IPS DF 6.9 (cell line): Measurements from ENCODE around the gene MTMR11.
A peak's percentile ranks its signal among the peaks of the same experiment; 100 is the strongest.
"Not testable (repeated sequence)": the region's sequence is repeated elsewhere in the genome, so short reads cannot be mapped to it uniquely, and the experiment has no call there.

Experiments used
- DNase-seq: peaks from one replicate; pipeline ENCODE4 v3.0.0-alpha.2; 2013; ENCODE audit warnings: low read depth, low spot score
- H3K27ac ChIP-seq: one replicate; pipeline ENCODE4 v1.5.1; 2013; ENCODE audit warnings: low read length, control low read depth
- H3K27me3 ChIP-seq: 2 replicates; pipeline ENCODE4 v1.6.1; 2013; ENCODE audit warnings: mild to moderate bottlenecking, low read length; ENCODE audit not compliant: control insufficient read depth, insufficient read depth
- H3K36me3 ChIP-seq: 2 replicates; pipeline ENCODE4 v1.6.1; 2013; ENCODE audit warnings: low read length; ENCODE audit not compliant: control insufficient read depth, insufficient read depth
- H3K4me1 ChIP-seq: 2 replicates; pipeline ENCODE4 v1.6.1; 2013; ENCODE audit warnings: low read length; ENCODE audit not compliant: control insufficient read depth, insufficient read depth
- H3K4me3 ChIP-seq: 2 replicates; pipeline ENCODE4 v1.5.1; 2013; ENCODE audit warnings: mild to moderate bottlenecking, low read length
- H3K9me3 ChIP-seq: 2 replicates; pipeline ENCODE4 v1.6.1; 2013; ENCODE audit warnings: low read length, inconsistent platforms; ENCODE audit not compliant: control insufficient read depth, insufficient read depth
- WGBS: extraction: QIAGEN DNeasy Blood & Tissue Kit; methylation state at CpG from one replicate; pipeline ENCODE4 v1.1.7; 2013; ENCODE audit warnings: mixed read lengths, missing lambda C conversion rate; ENCODE audit not compliant: insufficient read length, insufficient coverage; 5-methylcytosine and 5-hydroxymethylcytosine counted together

Gene MTMR11

GRCh38 chr1:149903836-149904491, 32.7 kb downstream of the MTMR11 start:
- Histone ChIP-seq H3K4me1 (no peaks in the 10 kb centered on the region; the same call in 1 of the 2 replicates), H3K36me3 (peaks cover 11% of the 10 kb centered on the region; the same call in 1 of the 2 replicates), H3K9me3 (no peaks in the 10 kb centered on the region), H3K4me3 (no peak overlapping the region), H3K27ac (no peak overlapping the region), H3K27me3 (no peaks in the 10 kb centered on the region)
- no CpG with 5 or more reads among the region's 5 CpGs for WGBS
- DNase-seq = no peak

DNA sequence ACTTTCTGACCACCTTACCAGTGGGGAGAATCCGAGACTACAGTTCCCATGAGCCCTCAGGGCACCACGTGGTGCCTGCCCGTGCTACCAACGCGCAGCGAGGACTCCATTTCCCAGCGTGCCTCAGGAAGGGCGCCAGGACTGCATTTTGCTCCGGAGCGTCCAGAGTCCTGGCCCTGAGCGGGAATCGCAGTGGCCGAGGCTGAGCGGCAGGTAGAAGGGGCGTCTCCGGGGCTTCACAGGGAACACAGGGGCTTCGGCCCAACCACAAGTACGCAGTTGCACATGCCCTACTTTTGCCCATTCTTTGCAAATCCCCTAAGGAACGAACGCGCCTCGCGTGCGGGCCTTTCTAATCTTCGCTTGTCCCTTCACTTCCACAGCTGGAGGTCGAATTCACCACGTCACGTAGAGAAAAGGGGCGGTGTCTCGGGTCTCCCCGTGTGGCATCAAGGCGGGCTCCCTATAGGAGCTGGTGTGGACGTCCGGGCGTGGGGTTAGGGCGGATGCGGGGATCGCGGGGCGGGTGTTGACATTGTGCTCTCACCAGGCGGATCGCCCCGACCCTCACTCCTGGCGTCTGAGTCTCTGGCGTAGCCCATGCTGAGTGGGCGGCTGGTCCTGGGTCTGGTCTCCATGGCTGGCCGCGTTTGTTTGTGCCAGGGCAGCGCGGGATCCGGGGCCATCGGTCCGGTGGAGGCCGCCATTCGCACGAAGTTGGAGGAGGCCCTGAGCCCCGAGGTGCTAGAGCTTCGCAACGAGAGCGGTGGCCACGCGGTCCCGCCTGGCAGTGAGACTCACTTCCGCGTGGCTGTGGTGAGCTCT, 37.0 kb downstream of the MTMR11 start, which contains the start of gene BOLA1:
BOLA1 (plus strand) TSS at position 109 of the 825 bp plus-strand sequence; CDS start at position 601, 492 bp downstream.
- WGBS = no CpG with 5 or more reads among the region's 65 CpGs

GRCh38 chr1:149896575-149896974, 40.1 kb downstream of the MTMR11 start:
- Histone ChIP-seq H3K4me1 (no peaks in the 10 kb centered on the region; the same call in 1 of the 2 replicates), H3K9me3 (no peaks in the 10 kb centered on the region), H3K36me3 (no peaks in the 10 kb centered on the region), H3K4me3 (no peak overlapping the region), H3K27me3 (no peaks in the 10 kb centered on the region), H3K27ac (no peak overlapping the region)
- DNase-seq = no peak
- WGBS = no CpG with 5 or more reads among the region's 4 CpGs

More for the DNA sequence above, 37.0 kb downstream of the MTMR11 start, which contains the start of gene BOLA1:
- Histone ChIP-seq H3K9me3 (no peaks in the 10 kb centered on the region), H3K4me3 (peak within 1 kb of the TSS; percentile 16; the same call in 1 of the 2 replicates), H3K27me3 (no peaks in the 10 kb centered on the region), H3K4me1 (no peaks in the 10 kb centered on the region; the same call in 1 of the 2 replicates), H3K36me3 (no peaks in the 10 kb centered on the region), H3K27ac (no peak within 1 kb of the TSS)
- DNase-seq = no peak

- Histone ChIP-seq H3K4me3 (no peak overlapping the region; the same call in 1 of the 2 replicates), H3K27ac (no peak overlapping the region), H3K4me1 (no peaks in the 10 kb centered on the region), H3K36me3 (no peaks in the 10 kb centered on the region), H3K27me3 (no peaks in the 10 kb centered on the region), H3K9me3 (no peaks in the 10 kb centered on the region)
- DNase-seq = no peak
- WGBS = no CpG with 5 or more reads among the region's 6 CpGs
Measured at GRCh38 chr1:149888999-149889289, 47.7 kb downstream of the MTMR11 start.

GRCh38 chr1:149888247-149888998, 48.3 kb downstream of the MTMR11 start:
- Histone ChIP-seq H3K27ac (peak overlapping the region; percentile 51), H3K4me1 (no peaks in the 10 kb centered on the region), H3K9me3 (no peaks in the 10 kb centered on the region), H3K36me3 (no peaks in the 10 kb centered on the region), H3K27me3 (no peaks in the 10 kb centered on the region), H3K4me3 (peak overlapping the region; percentile 22; the same call in 1 of the 2 replicates)
- no peak for DNase-seq
- WGBS = no CpG with 5 or more reads among the region's 28 CpGs

GRCh38 chr1:149887456-149888246, 49.0 kb downstream of the MTMR11 start:
- Histone ChIP-seq H3K4me3 (peak overlapping the region; percentile 61), H3K36me3 (no peaks in the 10 kb centered on the region), H3K9me3 (no peaks in the 10 kb centered on the region), H3K27me3 (no peaks in the 10 kb centered on the region), H3K27ac (peak overlapping the region; percentile 51), H3K4me1 (no peaks in the 10 kb centered on the region)
- no CpG with 5 or more reads among the region's 46 CpGs for WGBS
- DNase-seq = no peak

DNA sequence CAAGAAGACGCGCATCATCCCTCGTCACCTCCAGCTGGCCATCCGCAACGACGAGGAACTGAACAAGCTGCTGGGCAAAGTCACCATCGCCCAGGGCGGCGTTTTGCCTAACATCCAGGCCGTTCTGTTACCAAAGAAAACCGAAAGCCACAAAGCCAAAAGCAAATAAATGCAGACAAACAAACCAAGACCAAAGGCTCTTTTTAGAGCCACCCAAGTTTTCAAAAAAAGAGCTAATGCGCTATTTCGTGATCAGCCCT, 49.6 kb downstream of the MTMR11 start:
- peak overlapping the region; percentile 61; the same call in 1 of the 2 replicates for H3K4me3 ChIP-seq

DNA sequence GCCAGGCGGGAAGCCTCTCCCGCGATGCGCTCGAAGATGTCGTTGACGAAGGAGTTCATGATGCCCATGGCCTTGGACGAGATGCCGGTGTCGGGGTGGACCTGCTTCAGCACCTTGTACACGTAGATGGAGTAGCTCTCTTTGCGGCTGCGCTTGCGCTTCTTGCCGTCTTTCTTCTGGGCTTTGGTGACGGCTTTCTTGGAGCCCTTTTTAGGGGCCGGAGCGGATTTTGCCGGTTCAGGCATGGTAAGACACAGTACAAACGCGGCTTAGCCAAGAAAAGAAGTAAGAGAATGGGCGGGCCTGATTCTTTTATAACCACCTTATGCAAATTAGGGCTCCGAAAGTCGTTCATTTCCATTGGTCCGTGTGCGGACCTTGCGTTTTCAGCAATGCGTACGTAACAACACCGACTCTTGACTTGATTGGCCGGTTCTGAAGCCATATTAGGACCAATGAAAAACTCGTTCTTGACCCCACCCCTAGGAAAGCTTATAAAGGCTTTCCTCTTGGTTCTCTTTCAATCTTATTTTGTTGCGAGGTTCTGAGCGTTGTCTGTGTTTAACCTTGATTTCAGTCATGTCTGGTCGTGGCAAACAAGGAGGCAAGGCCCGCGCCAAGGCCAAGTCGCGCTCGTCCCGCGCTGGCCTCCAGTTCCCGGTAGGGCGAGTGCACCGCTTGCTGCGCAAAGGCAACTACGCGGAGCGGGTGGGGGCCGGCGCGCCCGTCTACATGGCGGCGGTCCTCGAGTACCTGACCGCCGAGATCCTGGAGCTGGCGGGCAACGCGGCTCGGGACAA, 50.1 kb downstream of the MTMR11 start:
- Histone ChIP-seq H3K36me3 (no peaks in the 10 kb centered on the region), H3K27ac (no peak overlapping the region), H3K27me3 (no peaks in the 10 kb centered on the region), H3K9me3 (no peaks in the 10 kb centered on the region), H3K4me3 (peak overlapping the region; percentile 61), H3K4me1 (no peaks in the 10 kb centered on the region)
- no CpG with 5 or more reads among the region's 62 CpGs for WGBS
- DNase-seq = no peak

More for the DNA sequence above, 49.6 kb downstream of the MTMR11 start:
- H3K36me3 ChIP-seq, H3K4me1 ChIP-seq, H3K27me3 ChIP-seq, H3K9me3 ChIP-seq, DNase-seq: not testable (repeated sequence)
- peak overlapping the region; percentile 9 for H3K27ac ChIP-seq
- WGBS = no CpG with 5 or more reads among the region's 13 CpGs

GRCh38 chr1:149886121-149886395, 50.6 kb downstream of the MTMR11 start:
- DNase-seq, H3K27me3 ChIP-seq, H3K4me1 ChIP-seq, H3K9me3 ChIP-seq, H3K27ac ChIP-seq, H3K36me3 ChIP-seq: not testable (repeated sequence)
- H3K4me3 ChIP-seq = peak overlapping the region; percentile 60; the same call in 1 of the 2 replicates
- WGBS = no CpG with 5 or more reads among the region's 19 CpGs
